Hepatocyte (in vitro differentiated cells): ENCODE data around the gene IL10RA. TPM values are rescaled to one million over a fixed set of nuclear protein-coding genes. Genes with fewer than 3 reads are reported as not detected.

Experiments used
- DNase-seq: peaks from one replicate; pipeline ENCODE4 v3.0.0-alpha.2; 2016; ENCODE audit warnings: low spot score
- H2AFZ ChIP-seq: fragments of 200-600 bp; sonication (generic); 2 replicates; pipeline ENCODE4 v1.6.0; 2016; ENCODE audit warnings: antibody characterized with exemption, mild to moderate bottlenecking
- H3K27ac ChIP-seq: fragments of 200-600 bp; sonication (generic); 2 replicates; pipeline ENCODE4 v1.5.1; 2016; ENCODE audit warnings: mild to moderate bottlenecking
- H3K27me3 ChIP-seq: fragments of 200-600 bp; sonication (generic); 2 replicates; pipeline ENCODE4 v1.6.1; 2016
- H3K36me3 ChIP-seq: fragments of 200-600 bp; sonication (generic); replicated peaks from 2 replicates; pipeline ENCODE4 v1.5.1; 2016; ENCODE audit warnings: low read depth; ENCODE audit not compliant: insufficient read depth
- H3K4me1 ChIP-seq: fragments of 200-600 bp; sonication (generic); 2 replicates; pipeline ENCODE4 v1.5.1; 2016; ENCODE audit warnings: mild to moderate bottlenecking, moderate library complexity; ENCODE audit not compliant: insufficient read depth
- H3K4me2 ChIP-seq: fragments of 200-600 bp; sonication (generic); 2 replicates; pipeline ENCODE4 v1.6.0; 2016
- H3K4me3 ChIP-seq: fragments of 200-600 bp; sonication (generic); 2 replicates; pipeline ENCODE4 v1.5.1; 2016; ENCODE audit warnings: mild to moderate bottlenecking
- H3K79me2 ChIP-seq: fragments of 200-600 bp; sonication (generic); 2 replicates; pipeline ENCODE4 v1.6.0; 2017; ENCODE audit warnings: mild to moderate bottlenecking
- H3K9me2 ChIP-seq: fragments of 200-600 bp; sonication (generic); replicated peaks from 2 replicates; pipeline ENCODE4 v1.6.0; 2017; ENCODE audit warnings: mild to moderate bottlenecking; ENCODE audit not compliant: insufficient read depth
- H3K9me3 ChIP-seq: fragments of 200-600 bp; sonication (generic); 2 replicates; pipeline ENCODE4 v1.5.1; 2016; ENCODE audit warnings: low read depth, mild to moderate bottlenecking
- H4K20me1 ChIP-seq: fragments of 200-600 bp; sonication (generic); 2 replicates; pipeline ENCODE4 v1.6.0; 2016; ENCODE audit warnings: mild to moderate bottlenecking; ENCODE audit not compliant: insufficient read depth, poor library complexity, severe bottlenecking
- EZH2 ChIP-seq: fragments of 200-600 bp; sonication (generic); IDR thresholded peaks from 2 replicates; pipeline ENCODE4 v1.6.1; 2016; ENCODE audit warnings: antibody characterized with exemption, mild to moderate bottlenecking, borderline replicate concordance
- EZH2phosphoT487 ChIP-seq: fragments of 200-600 bp; sonication (generic); IDR thresholded peaks from one replicate; pipeline ENCODE4 v1.6.1; 2018; ENCODE audit warnings: antibody characterized with exemption, mild to moderate bottlenecking, low read depth, moderate library complexity; ENCODE audit not compliant: unreplicated experiment, severe bottlenecking
- WGBS: methylation state at CpG from one replicate; pipeline ENCODE4 v1.1.6; 2016; ENCODE audit warnings: low lambda C conversion rate; ENCODE audit errors: missing lambda C conversion rate; 5-methylcytosine and 5-hydroxymethylcytosine counted together
- polyA plus RNA-seq: library from polyadenylated mRNA; unstranded; fragments of >200 nt; fragmentation: Nextera tagmentation; extraction: Ambion mirVana; gene quantifications from 2 replicates; pipeline ENCODE4 v1.2.1, GENCODE V29; 2016
- total RNA-seq: library from RNA; depleted of rRNA; stranded (reverse); fragments of >200 nt; gene quantifications from 2 replicates; pipeline ENCODE4 v1.2.3, GENCODE V29; 2014
- TF ChIP-seq, protein P1 (sequence below): fragments of 200-600 bp; sonication (generic); IDR thresholded peaks from 2 replicates; pipeline ENCODE4 v1.5.1; 2016; ENCODE audit warnings: antibody characterized with exemption, mild to moderate bottlenecking; ENCODE audit not compliant: poor library complexity

The IL10RA gene
- total and polyA plus RNA-seq, 2 experiments from 2014 or later: 1.5 to 2.3 TPM

- Histone ChIP-seq H2AFZ (no peak overlapping the region), H3K27ac (peak overlapping the region; percentile 68), H3K4me1 (peaks cover 13% of the 10 kb centered on the region), H3K79me2 (no peaks in the 10 kb centered on the region), H3K36me3 (no peaks in the 10 kb centered on the region), H3K4me3 (no peak overlapping the region), H3K4me2 (no peak overlapping the region), H3K27me3 (no peaks in the 10 kb centered on the region), H3K9me3 (no peaks in the 10 kb centered on the region), H4K20me1 (no peaks in the 10 kb centered on the region), H3K9me2 (no peaks in the 10 kb centered on the region)
- TF ChIP-seq, protein P1, sequence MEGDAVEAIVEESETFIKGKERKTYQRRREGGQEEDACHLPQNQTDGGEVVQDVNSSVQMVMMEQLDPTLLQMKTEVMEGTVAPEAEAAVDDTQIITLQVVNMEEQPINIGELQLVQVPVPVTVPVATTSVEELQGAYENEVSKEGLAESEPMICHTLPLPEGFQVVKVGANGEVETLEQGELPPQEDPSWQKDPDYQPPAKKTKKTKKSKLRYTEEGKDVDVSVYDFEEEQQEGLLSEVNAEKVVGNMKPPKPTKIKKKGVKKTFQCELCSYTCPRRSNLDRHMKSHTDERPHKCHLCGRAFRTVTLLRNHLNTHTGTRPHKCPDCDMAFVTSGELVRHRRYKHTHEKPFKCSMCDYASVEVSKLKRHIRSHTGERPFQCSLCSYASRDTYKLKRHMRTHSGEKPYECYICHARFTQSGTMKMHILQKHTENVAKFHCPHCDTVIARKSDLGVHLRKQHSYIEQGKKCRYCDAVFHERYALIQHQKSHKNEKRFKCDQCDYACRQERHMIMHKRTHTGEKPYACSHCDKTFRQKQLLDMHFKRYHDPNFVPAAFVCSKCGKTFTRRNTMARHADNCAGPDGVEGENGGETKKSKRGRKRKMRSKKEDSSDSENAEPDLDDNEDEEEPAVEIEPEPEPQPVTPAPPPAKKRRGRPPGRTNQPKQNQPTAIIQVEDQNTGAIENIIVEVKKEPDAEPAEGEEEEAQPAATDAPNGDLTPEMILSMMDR: no peak
- TF ChIP-seq EZH2 (no peak), EZH2phosphoT487 (no peak)
- 50% methylated on average over 4 of the region's 4 CpGs for WGBS
- DNase-seq: peak; percentile 63
Observed at GRCh38 chr11:117941163-117941707, 45.0 kb upstream of the IL10RA start.

- WGBS: 82% methylated on average over 6 of the region's 6 CpGs
- peaks cover 13% of the 10 kb centered on the region for H3K4me1 ChIP-seq
- H3K4me2 ChIP-seq: no peak overlapping the region
- no peaks in the 10 kb centered on the region for H4K20me1 ChIP-seq
- no peak overlapping the region for H2AFZ ChIP-seq
- no peaks in the 10 kb centered on the region for H3K79me2 ChIP-seq
- H3K27ac ChIP-seq: peak overlapping the region; percentile 68
- DNase-seq: no peak
- no peaks in the 10 kb centered on the region for H3K27me3 ChIP-seq
- no peak overlapping the region for H3K4me3 ChIP-seq
- no peak for TF ChIP-seq EZH2
- TF ChIP-seq EZH2phosphoT487: no peak
- TF ChIP-seq, protein P1: no peak
- no peaks in the 10 kb centered on the region for H3K36me3 ChIP-seq
- no peaks in the 10 kb centered on the region for H3K9me3 ChIP-seq
- H3K9me2 ChIP-seq: no peaks in the 10 kb centered on the region
Observed at GRCh38 chr11:117941976-117942654, 44.1 kb upstream of the IL10RA start.

GRCh38 chr11:117944554-117944953 lies 41.6 kb upstream of the IL10RA start:
- H3K4me2 ChIP-seq: no peak overlapping the region
- no peak for DNase-seq
- H3K79me2 ChIP-seq: no peaks in the 10 kb centered on the region
- no peaks in the 10 kb centered on the region for H3K27me3 ChIP-seq
- no peak overlapping the region for H3K27ac ChIP-seq
- WGBS: 91% methylated on average over 5 of the region's 5 CpGs
- H3K9me2 ChIP-seq: no peaks in the 10 kb centered on the region
- peaks cover 10% of the 10 kb centered on the region for H3K4me1 ChIP-seq
- no peaks in the 10 kb centered on the region for H3K9me3 ChIP-seq
- H3K4me3 ChIP-seq: no peak overlapping the region
- no peaks in the 10 kb centered on the region for H3K36me3 ChIP-seq
- H2AFZ ChIP-seq: no peak overlapping the region
- no peaks in the 10 kb centered on the region for H4K20me1 ChIP-seq
- TF ChIP-seq EZH2: no peak
- TF ChIP-seq, protein P1: no peak
- TF ChIP-seq EZH2phosphoT487: no peak
